Measurements from ENCODE around the gene CNKSR3.

CNKSR3 gene

DNA sequence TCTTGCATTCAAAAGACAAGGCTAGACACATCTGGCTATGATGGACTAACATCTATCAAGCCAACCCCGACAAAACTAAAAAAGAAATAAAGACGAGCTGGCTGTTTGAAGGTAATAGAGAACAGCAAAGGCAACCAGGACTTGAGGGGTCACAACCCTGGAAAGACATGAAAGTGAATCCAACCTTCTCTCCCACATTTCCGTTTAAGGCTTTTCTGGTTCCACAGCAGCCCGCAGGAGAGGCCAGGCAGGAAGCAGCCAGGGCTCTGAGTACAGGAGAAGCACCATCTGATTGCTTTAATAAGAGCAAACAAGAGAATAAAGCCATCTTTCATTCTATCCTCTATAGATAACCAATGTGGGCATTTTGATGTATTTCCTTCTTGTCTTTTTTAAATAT is 14.3 kb downstream of the CNKSR3 start:
- TF ChIP-seq PPARA (CRISPR knock-in tag; IDR thresholded peaks at IDR 0.05; ENCODE audit: borderline replicate concordance) (no peak), CSDC2 (CRISPR knock-in tag; IDR thresholded peaks at IDR 0.05) (no peak), SNAI2 (CRISPR knock-in tag; IDR thresholded peaks at IDR 0.05) (no peak), ESRRG (CRISPR knock-in tag; IDR thresholded peaks at IDR 0.05) (no peak), RARB (CRISPR knock-in tag; IDR thresholded peaks at IDR 0.05) (no peak), ZC3H10 (CRISPR knock-in tag; IDR thresholded peaks at IDR 0.05) (no peak), ZNF565 (CRISPR knock-in tag; conservative IDR thresholded peaks at IDR 0.05; ENCODE audit: low read depth) (no peak), ISL1 (CRISPR knock-in tag; IDR thresholded peaks at IDR 0.05) (no peak), ARNTL (CRISPR knock-in tag; IDR thresholded peaks at IDR 0.05; ENCODE audit: borderline replicate concordance, low read depth) (no peak), ZFP3 (CRISPR knock-in tag; IDR thresholded peaks at IDR 0.05) (no peak), BACH2 (CRISPR knock-in tag; IDR thresholded peaks at IDR 0.05; ENCODE audit: borderline replicate concordance) (no peak), ZNF70 (CRISPR knock-in tag; IDR thresholded peaks at IDR 0.05) (no peak), ZFP30 (CRISPR knock-in tag; IDR thresholded peaks at IDR 0.05) (no peak), TCF4 (CRISPR knock-in tag; IDR thresholded peaks at IDR 0.05; ENCODE audit: borderline replicate concordance) (no peak), GLIS3 (CRISPR knock-in tag; IDR thresholded peaks at IDR 0.05) (no peak)
- TF ChIP-seq, protein P1, sequence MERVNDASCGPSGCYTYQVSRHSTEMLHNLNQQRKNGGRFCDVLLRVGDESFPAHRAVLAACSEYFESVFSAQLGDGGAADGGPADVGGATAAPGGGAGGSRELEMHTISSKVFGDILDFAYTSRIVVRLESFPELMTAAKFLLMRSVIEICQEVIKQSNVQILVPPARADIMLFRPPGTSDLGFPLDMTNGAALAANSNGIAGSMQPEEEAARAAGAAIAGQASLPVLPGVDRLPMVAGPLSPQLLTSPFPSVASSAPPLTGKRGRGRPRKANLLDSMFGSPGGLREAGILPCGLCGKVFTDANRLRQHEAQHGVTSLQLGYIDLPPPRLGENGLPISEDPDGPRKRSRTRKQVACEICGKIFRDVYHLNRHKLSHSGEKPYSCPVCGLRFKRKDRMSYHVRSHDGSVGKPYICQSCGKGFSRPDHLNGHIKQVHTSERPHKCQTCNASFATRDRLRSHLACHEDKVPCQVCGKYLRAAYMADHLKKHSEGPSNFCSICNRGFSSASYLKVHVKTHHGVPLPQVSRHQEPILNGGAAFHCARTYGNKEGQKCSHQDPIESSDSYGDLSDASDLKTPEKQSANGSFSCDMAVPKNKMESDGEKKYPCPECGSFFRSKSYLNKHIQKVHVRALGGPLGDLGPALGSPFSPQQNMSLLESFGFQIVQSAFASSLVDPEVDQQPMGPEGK (CRISPR knock-in tag; IDR thresholded peaks at IDR 0.05; ENCODE audit: borderline replicate concordance) = no peak
- TF ChIP-seq, protein P2, sequence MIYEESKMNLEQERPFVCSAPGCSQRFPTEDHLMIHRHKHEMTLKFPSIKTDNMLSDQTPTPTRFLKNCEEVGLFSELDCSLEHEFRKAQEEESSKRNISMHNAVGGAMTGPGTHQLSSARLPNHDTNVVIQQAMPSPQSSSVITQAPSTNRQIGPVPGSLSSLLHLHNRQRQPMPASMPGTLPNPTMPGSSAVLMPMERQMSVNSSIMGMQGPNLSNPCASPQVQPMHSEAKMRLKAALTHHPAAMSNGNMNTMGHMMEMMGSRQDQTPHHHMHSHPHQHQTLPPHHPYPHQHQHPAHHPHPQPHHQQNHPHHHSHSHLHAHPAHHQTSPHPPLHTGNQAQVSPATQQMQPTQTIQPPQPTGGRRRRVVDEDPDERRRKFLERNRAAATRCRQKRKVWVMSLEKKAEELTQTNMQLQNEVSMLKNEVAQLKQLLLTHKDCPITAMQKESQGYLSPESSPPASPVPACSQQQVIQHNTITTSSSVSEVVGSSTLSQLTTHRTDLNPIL (CRISPR knock-in tag; IDR thresholded peaks at IDR 0.05; ENCODE audit: low read depth) = no peak
- TF ChIP-seq, protein P3, sequence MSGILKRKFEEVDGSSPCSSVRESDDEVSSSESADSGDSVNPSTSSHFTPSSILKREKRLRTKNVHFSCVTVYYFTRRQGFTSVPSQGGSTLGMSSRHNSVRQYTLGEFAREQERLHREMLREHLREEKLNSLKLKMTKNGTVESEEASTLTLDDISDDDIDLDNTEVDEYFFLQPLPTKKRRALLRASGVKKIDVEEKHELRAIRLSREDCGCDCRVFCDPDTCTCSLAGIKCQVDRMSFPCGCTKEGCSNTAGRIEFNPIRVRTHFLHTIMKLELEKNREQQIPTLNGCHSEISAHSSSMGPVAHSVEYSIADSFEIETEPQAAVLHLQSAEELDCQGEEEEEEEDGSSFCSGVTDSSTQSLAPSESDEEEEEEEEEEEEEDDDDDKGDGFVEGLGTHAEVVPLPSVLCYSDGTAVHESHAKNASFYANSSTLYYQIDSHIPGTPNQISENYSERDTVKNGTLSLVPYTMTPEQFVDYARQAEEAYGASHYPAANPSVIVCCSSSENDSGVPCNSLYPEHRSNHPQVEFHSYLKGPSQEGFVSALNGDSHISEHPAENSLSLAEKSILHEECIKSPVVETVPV (CRISPR knock-in tag; IDR thresholded peaks at IDR 0.05) = no peak
- TF ChIP-seq, protein P4, sequence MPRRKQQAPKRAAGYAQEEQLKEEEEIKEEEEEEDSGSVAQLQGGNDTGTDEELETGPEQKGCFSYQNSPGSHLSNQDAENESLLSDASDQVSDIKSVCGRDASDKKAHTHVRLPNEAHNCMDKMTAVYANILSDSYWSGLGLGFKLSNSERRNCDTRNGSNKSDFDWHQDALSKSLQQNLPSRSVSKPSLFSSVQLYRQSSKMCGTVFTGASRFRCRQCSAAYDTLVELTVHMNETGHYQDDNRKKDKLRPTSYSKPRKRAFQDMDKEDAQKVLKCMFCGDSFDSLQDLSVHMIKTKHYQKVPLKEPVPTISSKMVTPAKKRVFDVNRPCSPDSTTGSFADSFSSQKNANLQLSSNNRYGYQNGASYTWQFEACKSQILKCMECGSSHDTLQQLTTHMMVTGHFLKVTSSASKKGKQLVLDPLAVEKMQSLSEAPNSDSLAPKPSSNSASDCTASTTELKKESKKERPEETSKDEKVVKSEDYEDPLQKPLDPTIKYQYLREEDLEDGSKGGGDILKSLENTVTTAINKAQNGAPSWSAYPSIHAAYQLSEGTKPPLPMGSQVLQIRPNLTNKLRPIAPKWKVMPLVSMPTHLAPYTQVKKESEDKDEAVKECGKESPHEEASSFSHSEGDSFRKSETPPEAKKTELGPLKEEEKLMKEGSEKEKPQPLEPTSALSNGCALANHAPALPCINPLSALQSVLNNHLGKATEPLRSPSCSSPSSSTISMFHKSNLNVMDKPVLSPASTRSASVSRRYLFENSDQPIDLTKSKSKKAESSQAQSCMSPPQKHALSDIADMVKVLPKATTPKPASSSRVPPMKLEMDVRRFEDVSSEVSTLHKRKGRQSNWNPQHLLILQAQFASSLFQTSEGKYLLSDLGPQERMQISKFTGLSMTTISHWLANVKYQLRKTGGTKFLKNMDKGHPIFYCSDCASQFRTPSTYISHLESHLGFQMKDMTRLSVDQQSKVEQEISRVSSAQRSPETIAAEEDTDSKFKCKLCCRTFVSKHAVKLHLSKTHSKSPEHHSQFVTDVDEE (CRISPR knock-in tag; IDR thresholded peaks at IDR 0.05) = no peak
- no peak for ATAC-seq

DNA sequence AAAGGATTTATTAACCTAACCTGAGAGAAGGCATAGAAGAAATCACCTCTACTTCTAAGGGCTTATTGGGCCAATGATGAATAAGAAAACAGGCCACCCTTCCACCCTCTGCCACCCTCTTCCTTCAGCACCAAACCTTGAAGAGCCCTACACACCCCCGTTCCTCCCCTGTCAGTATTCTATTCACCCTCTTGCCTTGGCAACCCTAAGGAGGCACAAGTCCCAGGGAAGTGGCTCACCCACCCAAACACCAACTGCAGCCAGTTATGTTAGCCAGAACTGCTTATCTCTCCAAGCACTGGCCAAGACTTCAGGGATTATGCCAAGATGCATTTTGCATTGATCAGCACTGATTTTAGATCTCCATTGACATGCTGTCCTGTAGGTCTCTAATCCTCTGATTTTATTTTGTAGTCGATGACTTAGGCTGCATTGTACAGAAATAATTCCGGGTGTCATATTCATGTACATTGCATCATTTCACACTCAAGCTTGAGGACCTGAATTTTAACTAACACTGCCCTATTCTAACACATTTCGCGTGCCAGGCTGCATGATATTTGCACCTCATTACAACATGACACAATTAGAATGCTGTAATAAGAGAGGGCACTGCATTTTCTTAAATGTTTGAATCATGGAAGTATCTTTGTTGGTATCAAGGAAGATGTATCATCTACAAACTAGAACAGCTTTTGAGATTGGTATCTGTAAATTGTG is 15.7 kb downstream of the CNKSR3 start:
- no peak for ATAC-seq
- TF ChIP-seq, protein P1 (CRISPR knock-in tag; IDR thresholded peaks at IDR 0.05; ENCODE audit: borderline replicate concordance) = no peak
- TF ChIP-seq, protein P5, sequence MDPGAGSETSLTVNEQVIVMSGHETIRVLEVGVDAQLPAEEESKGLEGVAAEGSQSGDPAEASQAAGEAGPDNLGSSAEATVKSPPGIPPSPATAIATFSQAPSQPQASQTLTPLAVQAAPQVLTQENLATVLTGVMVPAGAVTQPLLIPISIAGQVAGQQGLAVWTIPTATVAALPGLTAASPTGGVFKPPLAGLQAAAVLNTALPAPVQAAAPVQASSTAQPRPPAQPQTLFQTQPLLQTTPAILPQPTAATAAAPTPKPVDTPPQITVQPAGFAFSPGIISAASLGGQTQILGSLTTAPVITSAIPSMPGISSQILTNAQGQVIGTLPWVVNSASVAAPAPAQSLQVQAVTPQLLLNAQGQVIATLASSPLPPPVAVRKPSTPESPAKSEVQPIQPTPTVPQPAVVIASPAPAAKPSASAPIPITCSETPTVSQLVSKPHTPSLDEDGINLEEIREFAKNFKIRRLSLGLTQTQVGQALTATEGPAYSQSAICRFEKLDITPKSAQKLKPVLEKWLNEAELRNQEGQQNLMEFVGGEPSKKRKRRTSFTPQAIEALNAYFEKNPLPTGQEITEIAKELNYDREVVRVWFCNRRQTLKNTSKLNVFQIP (CRISPR knock-in tag; IDR thresholded peaks at IDR 0.05; ENCODE audit: borderline replicate concordance, low read depth) = no peak
- TF ChIP-seq, protein P4 (CRISPR knock-in tag; IDR thresholded peaks at IDR 0.05) = no peak
- TF ChIP-seq, protein P2 (CRISPR knock-in tag; IDR thresholded peaks at IDR 0.05; ENCODE audit: low read depth) = no peak
- TF ChIP-seq BACH2 (CRISPR knock-in tag; IDR thresholded peaks at IDR 0.05; ENCODE audit: borderline replicate concordance) (no peak), PPARA (CRISPR knock-in tag; IDR thresholded peaks at IDR 0.05; ENCODE audit: borderline replicate concordance) (no peak), OSR1 (CRISPR knock-in tag; IDR thresholded peaks at IDR 0.05) (no peak)

All from SK-N-SH treated with all-trans-retinoic acid at 6 μM for 48 hours (cell line).